DMS 273 treated with DMSO at 0.1 percent for 48 hours (cell line): Measurements from ENCODE around the gene EPHB3.

Experiments used
- DNase-seq: peaks from one replicate; lab custom pipeline; 2025; lab: John Stamatoyannopoulos, UW

The EPHB3 gene

GRCh38 chr3:184581331-184581855 lies 19.8 kb downstream of the EPHB3 start:
- no peak for DNase-seq

GRCh38 chr3:184582646-184583577 lies 21.3 kb downstream of the EPHB3 start:
- no peak for DNase-seq

GRCh38 chr3:184583578-184584451 lies 22.2 kb downstream of the EPHB3 start:
- no peak for DNase-seq

- no peak for DNase-seq
Observed at GRCh38 chr3:184584464-184584891, 22.9 kb downstream of the EPHB3 start.

- no peak for DNase-seq
Observed at GRCh38 chr3:184585545-184585944, 24.0 kb downstream of the EPHB3 start.

- no peak for DNase-seq
Observed at GRCh38 chr3:184586851-184587250, 25.3 kb downstream of the EPHB3 start.

GRCh38 chr3:184588776-184589175 lies 27.2 kb downstream of the EPHB3 start:
- DNase-seq: no peak

GRCh38 chr3:184590795-184591194 lies 29.2 kb downstream of the EPHB3 start:
- no peak for DNase-seq

- no peak for DNase-seq
Observed at GRCh38 chr3:184591789-184592188, 30.2 kb downstream of the EPHB3 start.

- peak; percentile 40 for DNase-seq
Observed at GRCh38 chr3:184592371-184593219, 31.0 kb downstream of the EPHB3 start.

- no peak for DNase-seq
Observed at GRCh38 chr3:184593220-184593927, 31.8 kb downstream of the EPHB3 start.

- DNase-seq: no peak
Observed at GRCh38 chr3:184593928-184594303, 32.3 kb downstream of the EPHB3 start.

- DNase-seq: no peak
Observed at GRCh38 chr3:184594371-184595001, 32.9 kb downstream of the EPHB3 start.

- DNase-seq: no peak
Observed at GRCh38 chr3:184595726-184596125, 34.1 kb downstream of the EPHB3 start.

- no peak for DNase-seq
Observed at GRCh38 chr3:184596233-184596632, 34.6 kb downstream of the EPHB3 start.

- no peak for DNase-seq
Observed at GRCh38 chr3:184596886-184597575, 35.4 kb downstream of the EPHB3 start.

- no peak for DNase-seq
Observed at GRCh38 chr3:184597829-184598573, 36.4 kb downstream of the EPHB3 start.

GRCh38 chr3:184598574-184598927 lies 37.0 kb downstream of the EPHB3 start:
- no peak for DNase-seq

GRCh38 chr3:184599143-184599542 lies 37.6 kb downstream of the EPHB3 start:
- DNase-seq: no peak
